ENCODE results near the gene ZNF665. TPM values are rescaled to one million over a fixed set of nuclear protein-coding genes. Genes with fewer than 3 reads are reported as not detected.
A peak's percentile ranks its signal among the peaks of the same experiment; 100 is the strongest.
"Not testable (repeated sequence)": the region's sequence is repeated elsewhere in the genome, so short reads cannot be mapped to it uniquely, and the experiment has no call there.

Gene ZNF665
- total RNA-seq, 1 donor from 2014 or later = 3.8 TPM

DNA sequence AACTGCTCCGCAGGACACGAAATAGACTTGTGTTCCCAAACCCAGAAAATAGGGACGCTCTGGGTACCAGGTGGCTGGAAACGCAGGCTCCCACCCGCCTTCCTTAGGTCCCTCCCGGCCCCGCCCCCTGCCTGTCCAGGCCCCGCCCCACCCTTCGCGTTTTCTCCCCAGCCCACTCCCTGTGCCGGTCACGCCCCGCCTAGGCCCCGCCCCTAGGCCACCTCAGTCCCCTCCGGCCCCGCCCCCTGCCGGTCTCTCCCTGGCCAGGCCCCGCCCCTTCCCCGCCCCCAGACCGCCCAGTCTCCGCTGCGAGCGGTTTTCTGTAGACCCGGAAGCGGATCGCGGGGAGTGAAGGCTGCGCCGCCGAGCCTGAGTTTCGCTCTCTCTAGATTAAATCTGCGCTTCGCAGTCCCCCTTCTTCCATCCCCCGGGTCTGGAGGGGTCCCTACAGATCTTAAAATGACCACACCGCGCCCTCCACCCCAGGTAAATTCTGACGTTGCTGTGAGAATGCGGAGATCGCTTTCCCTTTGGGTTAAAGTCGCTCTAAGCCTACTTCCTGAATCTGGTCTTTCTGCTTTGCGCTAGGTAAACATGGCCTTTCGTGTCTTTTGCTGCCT is 3.7 kb upstream of the ZNF665 start:
- peak overlapping the region; percentile 93 for H3K4me3 Mint-ChIP-seq (ENCODE audit: unreplicated experiment)

GRCh38 chr19:53195265-53195903 is 2.2 kb upstream of the ZNF665 start:
- Mint-ChIP-seq H3K9me3 (ENCODE audit: unreplicated experiment) (peaks cover 7% of the 10 kb centered on the region), H3K4me1 (ENCODE audit: unreplicated experiment) (peaks cover 6% of the 10 kb centered on the region), H3K27me3 (ENCODE audit: unreplicated experiment) (peaks cover 9% of the 10 kb centered on the region), H3K27ac (ENCODE audit: unreplicated experiment) (peak overlapping the region; percentile 43), H3K36me3 (ENCODE audit: low read depth, unreplicated experiment) (peaks cover 29% of the 10 kb centered on the region), H3K4me3 (ENCODE audit: unreplicated experiment) (no peak overlapping the region)
- peak; percentile 77 for DNase-seq (ENCODE audit: low spot score)
- TF ChIP-seq CTCF (IDR thresholded peaks at IDR 0.05; ENCODE audit: unreplicated experiment) = peak; percentile 83

More for the DNA sequence above, 3.7 kb upstream of the ZNF665 start:
- Mint-ChIP-seq H3K36me3 (ENCODE audit: low read depth, unreplicated experiment) (peaks cover 35% of the 10 kb centered on the region), H3K27ac (ENCODE audit: unreplicated experiment) (peak overlapping the region; percentile 89), H3K9me3 (ENCODE audit: unreplicated experiment) (peaks cover 17% of the 10 kb centered on the region), H3K4me1 (ENCODE audit: unreplicated experiment) (peaks cover 6% of the 10 kb centered on the region), H3K27me3 (ENCODE audit: unreplicated experiment) (peaks cover 14% of the 10 kb centered on the region)
- TF ChIP-seq CTCF (IDR thresholded peaks at IDR 0.05; ENCODE audit: unreplicated experiment) = no peak
- DNase-seq (ENCODE audit: low spot score) = peak; percentile 91

- TF ChIP-seq CTCF (IDR thresholded peaks at IDR 0.05; ENCODE audit: unreplicated experiment) = no peak
- H3K27me3 Mint-ChIP-seq (ENCODE audit: unreplicated experiment) = peaks cover 10% of the 10 kb centered on the region
- peaks cover 24% of the 10 kb centered on the region for H3K36me3 Mint-ChIP-seq (ENCODE audit: low read depth, unreplicated experiment)
- H3K9me3 Mint-ChIP-seq (ENCODE audit: unreplicated experiment) = peaks cover 4% of the 10 kb centered on the region
- H3K4me3 Mint-ChIP-seq (ENCODE audit: unreplicated experiment) = peak overlapping the region; percentile 93
- DNase-seq (ENCODE audit: low spot score) = no peak
- H3K4me1 Mint-ChIP-seq (ENCODE audit: unreplicated experiment) = peaks cover 6% of the 10 kb centered on the region
- no peak overlapping the region for H3K27ac Mint-ChIP-seq (ENCODE audit: unreplicated experiment)
Measured at GRCh38 chr19:53193535-53194222, 521 bp upstream of the ZNF665 start.

DNA sequence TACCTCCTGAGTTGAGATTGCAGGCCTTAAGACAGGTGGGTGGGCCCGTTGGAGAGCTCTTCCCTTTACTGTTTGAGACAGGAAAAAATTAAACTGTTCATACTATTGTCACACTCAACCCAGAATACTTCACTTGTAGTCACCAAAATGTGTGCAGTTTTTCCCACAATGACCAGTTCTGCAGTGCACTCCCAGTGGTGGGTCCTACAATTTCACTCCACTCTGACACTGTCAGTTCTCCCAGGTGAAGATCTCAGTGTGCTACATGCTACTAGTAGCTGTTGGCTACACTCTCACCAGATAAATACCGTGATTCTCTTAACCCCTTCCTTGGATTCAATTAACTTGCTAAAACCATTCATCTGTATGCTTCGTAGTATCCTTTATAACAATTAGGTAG is 2.9 kb downstream of the ZNF665 start:
- peaks cover 7% of the 10 kb centered on the region for H3K27me3 Mint-ChIP-seq (ENCODE audit: unreplicated experiment)
- no peak for TF ChIP-seq CTCF (IDR thresholded peaks at IDR 0.05; ENCODE audit: unreplicated experiment)
- H3K9me3 Mint-ChIP-seq (ENCODE audit: unreplicated experiment) = peaks cover 4% of the 10 kb centered on the region
- H3K27ac Mint-ChIP-seq (ENCODE audit: unreplicated experiment) = no peak overlapping the region
- no peak overlapping the region for H3K4me3 Mint-ChIP-seq (ENCODE audit: unreplicated experiment)
- DNase-seq (ENCODE audit: low spot score) = no peak
- peaks cover 1% of the 10 kb centered on the region for H3K4me1 Mint-ChIP-seq (ENCODE audit: unreplicated experiment)
- peaks cover 12% of the 10 kb centered on the region for H3K36me3 Mint-ChIP-seq (ENCODE audit: low read depth, unreplicated experiment)

- not testable (repeated sequence) for H3K27me3 Mint-ChIP-seq (ENCODE audit: unreplicated experiment)
Measured at GRCh38 chr19:53189691-53190198, 3.4 kb downstream of the ZNF665 start.

DNA sequence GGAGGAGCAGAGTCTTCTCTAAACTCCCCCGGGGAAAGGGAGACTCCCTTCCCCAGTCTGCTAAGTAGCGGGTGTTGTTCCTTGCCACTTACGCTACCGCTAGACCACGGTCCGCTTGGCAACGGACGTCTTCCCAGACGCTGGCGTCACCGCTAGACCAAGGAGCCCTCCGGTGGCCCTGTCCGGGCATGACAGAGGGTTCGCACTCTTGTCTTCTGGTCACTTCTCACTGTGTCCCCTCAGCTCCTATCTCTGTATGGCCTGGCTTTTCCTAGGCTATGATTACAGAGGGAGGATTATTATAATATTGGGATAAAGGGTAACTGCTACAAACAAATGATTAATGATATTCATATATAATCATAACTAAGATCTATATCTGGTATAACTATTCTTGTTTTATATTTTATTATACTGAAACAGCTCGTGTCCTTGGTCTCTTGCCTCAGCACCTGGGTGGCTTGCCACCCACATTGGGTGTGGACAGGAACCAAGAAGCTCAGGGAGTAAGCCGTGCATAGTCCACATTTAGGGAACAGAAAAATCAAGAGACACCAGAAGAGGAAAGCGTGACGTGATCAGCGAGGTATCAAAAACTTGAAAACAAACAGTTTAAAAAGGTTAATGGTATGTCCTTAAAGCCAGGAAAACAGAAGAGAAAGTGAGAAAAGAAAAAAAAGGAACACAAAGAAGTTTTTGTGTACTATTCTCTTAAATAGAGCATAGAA is 7.8 kb downstream of the ZNF665 start:
- H3K9me3 Mint-ChIP-seq (ENCODE audit: unreplicated experiment); H3K4me1 Mint-ChIP-seq (ENCODE audit: unreplicated experiment); DNase-seq (ENCODE audit: low spot score); H3K4me3 Mint-ChIP-seq (ENCODE audit: unreplicated experiment); H3K27ac Mint-ChIP-seq (ENCODE audit: unreplicated experiment); H3K27me3 Mint-ChIP-seq (ENCODE audit: unreplicated experiment): not testable (repeated sequence)
- peaks cover 22% of the 10 kb centered on the region for H3K36me3 Mint-ChIP-seq (ENCODE audit: low read depth, unreplicated experiment)

More at GRCh38 chr19:53189691-53190198, 3.4 kb downstream of the ZNF665 start:
- DNase-seq (ENCODE audit: low spot score) = peak; percentile 16
- H3K9me3 Mint-ChIP-seq (ENCODE audit: unreplicated experiment); H3K4me3 Mint-ChIP-seq (ENCODE audit: unreplicated experiment); H3K4me1 Mint-ChIP-seq (ENCODE audit: unreplicated experiment); H3K27ac Mint-ChIP-seq (ENCODE audit: unreplicated experiment): not testable (repeated sequence)
- peaks cover 13% of the 10 kb centered on the region for H3K36me3 Mint-ChIP-seq (ENCODE audit: low read depth, unreplicated experiment)

Measured in endothelial cell (in vitro differentiated cells).